GM12875 (cell line): ENCODE results near the gene TEX52.
A peak's percentile ranks its signal among the peaks of the same experiment; 100 is the strongest.

ENCODE experiments used
- H3K4me3 ChIP-seq: one replicate; pipeline ENCODE4 v1.5.1; 2011; ENCODE audit warnings: low read depth, low read length, control low read depth
- TF ChIP-seq, protein P1 (sequence below): IDR thresholded peaks from 2 replicates; pipeline ENCODE4 v1.5.1; 2011; ENCODE audit warnings: low read depth, mild to moderate bottlenecking, control low read depth, inconsistent platforms, low read length, moderate library complexity, borderline replicate concordance; ENCODE audit not compliant: insufficient read depth

The TEX52 gene

DNA sequence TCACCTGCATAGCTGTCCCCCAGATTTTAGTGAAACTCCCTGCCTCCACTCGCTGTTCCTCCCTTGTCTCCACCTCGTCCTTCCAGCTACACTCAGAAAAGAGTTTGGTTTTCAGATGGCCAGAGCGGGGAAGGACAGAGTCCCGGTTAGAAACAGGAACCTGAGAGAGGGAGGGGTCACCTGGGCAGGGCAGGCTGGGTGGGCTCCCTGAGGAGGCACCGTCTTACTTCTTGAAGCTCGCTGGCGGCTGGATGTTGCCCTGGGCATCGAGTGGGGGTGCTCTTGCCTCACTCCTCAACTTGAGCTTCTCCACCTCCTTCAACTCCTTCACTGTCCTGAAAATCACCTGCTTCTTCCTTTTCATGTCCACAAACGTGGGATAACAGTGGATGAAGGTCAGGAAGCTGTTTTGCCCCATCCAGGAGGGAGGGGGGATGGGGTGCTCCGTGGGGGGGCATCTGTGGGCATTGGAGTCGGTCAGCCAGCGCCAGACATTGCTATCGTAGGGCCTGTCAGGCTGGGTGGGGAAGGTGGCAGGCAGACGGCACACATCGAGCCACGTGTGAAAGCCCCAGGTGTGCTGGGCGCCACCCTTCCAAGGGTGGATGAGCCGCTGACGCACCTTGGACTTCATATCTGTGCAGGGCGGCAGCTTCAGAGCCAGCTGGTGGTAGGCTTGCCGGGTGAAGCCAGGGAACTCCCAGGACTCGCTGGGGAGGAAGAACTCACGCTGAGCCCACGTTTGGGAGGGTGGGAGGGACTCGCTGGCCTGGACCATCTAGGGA, 2.0 kb downstream of the TEX52 start:
- TF ChIP-seq, protein P1, sequence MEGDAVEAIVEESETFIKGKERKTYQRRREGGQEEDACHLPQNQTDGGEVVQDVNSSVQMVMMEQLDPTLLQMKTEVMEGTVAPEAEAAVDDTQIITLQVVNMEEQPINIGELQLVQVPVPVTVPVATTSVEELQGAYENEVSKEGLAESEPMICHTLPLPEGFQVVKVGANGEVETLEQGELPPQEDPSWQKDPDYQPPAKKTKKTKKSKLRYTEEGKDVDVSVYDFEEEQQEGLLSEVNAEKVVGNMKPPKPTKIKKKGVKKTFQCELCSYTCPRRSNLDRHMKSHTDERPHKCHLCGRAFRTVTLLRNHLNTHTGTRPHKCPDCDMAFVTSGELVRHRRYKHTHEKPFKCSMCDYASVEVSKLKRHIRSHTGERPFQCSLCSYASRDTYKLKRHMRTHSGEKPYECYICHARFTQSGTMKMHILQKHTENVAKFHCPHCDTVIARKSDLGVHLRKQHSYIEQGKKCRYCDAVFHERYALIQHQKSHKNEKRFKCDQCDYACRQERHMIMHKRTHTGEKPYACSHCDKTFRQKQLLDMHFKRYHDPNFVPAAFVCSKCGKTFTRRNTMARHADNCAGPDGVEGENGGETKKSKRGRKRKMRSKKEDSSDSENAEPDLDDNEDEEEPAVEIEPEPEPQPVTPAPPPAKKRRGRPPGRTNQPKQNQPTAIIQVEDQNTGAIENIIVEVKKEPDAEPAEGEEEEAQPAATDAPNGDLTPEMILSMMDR = no peak
- no peak overlapping the region for H3K4me3 ChIP-seq

DNA sequence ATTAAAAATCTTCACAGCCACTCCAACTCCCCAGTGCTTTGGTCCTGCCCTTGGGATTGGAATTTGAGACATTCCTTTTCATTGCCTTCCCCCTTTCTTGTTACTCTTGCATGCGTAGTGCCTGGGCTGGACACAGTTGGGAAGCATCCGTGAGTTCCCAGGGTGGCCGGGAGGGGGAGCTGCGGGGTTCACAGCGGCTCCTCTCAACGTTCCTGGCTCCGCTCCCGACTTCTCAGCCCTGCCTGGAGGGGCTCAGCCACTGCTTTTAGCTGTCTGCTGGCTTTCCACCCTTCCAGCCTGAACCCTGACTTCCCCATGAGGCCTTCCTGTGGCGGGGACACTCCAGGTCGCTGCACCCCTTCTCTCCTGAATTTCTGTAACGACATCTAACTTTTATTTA, 3.2 kb downstream of the TEX52 start:
- no peak overlapping the region for H3K4me3 ChIP-seq

DNA sequence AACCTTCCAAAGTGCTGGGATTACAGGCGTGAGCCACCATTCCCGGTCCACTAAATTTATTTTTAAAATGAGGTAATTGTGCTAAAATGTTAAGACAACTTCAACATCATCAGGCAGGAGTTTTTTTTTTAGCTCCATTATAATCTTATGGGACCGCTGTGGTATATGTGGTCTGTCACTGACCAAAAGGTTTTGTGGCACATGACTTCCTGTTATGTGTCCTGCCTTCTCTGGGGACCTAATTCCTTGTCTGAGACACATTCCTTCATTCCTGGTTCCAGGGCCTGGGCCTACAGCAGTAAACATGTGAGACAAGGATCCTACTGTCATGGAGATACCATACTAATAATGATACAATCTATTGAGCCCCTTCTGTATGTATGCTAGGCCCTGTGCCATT, 4.9 kb downstream of the TEX52 start:
- TF ChIP-seq, protein P1 = no peak
- H3K4me3 ChIP-seq = no peak overlapping the region

More for the DNA sequence above, 3.2 kb downstream of the TEX52 start:
- TF ChIP-seq, protein P1 = peak; percentile 84

DNA sequence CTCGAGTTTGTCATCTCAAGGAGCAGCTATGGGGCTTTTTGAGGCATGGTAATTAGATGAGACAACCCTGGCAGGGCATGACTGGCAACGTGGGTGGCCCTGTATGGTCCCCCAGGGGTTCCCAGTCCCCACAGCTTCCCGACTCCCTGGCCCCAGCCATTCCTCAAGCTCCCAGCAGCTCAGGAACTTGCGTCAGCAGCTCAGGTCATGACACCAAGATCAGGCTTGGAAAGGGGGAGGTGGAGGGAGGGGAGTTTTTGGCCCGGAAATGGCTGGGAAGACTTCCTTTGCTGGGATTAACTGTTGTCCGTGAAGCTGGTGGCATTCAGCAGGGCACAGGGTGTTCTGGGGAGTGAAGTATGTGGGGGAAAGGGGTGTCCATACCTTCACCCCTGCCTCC, 11.6 kb downstream of the TEX52 start:
- TF ChIP-seq, protein P1 = no peak
- no peak overlapping the region for H3K4me3 ChIP-seq

DNA sequence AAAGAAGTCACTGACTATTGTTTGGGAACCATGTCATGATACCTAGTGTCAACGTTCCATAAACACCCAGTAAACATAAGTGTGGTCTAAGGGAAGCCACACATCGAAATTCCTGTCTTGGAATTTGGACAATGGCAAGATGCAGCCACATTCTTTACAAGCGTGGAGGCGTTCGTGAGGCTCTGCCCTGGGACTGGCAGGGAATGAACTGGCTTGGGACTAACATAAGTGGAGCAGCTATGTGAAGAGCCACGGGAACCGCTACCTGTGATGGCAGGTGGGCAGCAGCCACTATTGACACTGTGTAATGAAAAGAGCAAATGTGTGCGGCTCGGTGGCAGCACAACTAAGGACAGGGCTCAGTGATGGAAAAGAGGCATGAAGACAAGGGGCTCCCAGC, 12.1 kb downstream of the TEX52 start:
- TF ChIP-seq, protein P1 = no peak
- H3K4me3 ChIP-seq = no peak overlapping the region

DNA sequence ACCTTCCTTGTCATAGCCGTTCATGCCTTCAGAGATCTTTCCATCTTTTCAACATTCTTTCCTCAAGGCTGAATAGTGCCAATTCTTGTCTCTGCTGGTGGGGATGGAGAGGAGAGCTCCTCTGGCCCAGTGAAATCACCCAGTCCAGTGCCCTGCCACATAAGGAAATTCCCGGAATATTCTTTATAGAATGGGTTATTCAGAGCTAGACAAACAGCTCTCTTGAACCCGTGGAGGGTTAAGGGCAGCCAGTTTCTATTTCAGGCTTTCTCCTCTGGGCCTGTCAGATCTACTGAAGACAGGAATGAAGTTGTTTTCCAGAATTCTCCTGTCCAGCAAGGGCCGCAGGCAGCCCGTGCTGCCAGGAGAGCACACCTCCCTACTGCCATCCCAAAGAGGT, 13.9 kb downstream of the TEX52 start:
- no peak overlapping the region for H3K4me3 ChIP-seq
- TF ChIP-seq, protein P1 = no peak

DNA sequence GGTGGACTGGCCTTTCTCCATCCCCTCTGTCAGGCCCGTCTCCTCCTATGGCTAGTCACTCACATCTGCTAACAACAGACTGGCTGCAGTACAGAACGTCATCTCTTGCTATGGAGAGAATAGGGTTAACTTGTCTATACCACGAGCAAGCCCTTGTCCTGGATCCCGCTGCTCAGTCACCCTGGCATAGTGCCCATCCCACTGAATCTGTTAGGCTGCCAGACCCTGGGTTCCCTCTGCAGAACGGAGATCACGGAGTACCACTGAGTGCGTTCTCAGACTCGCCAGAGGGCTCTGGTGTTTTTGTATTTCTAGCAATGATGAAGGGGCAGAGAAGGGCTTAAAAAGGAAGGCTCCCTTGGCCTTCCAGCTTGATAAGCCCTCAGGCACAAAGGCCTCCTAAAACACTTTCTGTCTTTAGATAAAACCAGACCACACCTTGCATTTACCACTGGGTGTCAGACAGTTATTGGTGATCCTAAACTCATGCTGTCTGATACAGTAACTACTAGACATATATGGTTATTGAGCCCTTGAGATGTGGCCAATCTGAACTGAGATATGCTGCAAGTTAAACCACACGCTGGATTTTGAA, 15.7 kb downstream of the TEX52 start:
- H3K4me3 ChIP-seq = no peak overlapping the region
- TF ChIP-seq, protein P1 = no peak
